LNCaP clone FGC (cell line): ENCODE measurements around the gene UGGT1.

ENCODE experiments used
- DNase-seq: peaks from one replicate; pipeline ENCODE4 v3.0.0-alpha.2; 2011; ENCODE audit warnings: low read depth
- H3K4me3 ChIP-seq: 2 replicates; pipeline ENCODE4 v1.5.1; 2011; ENCODE audit warnings: mild to moderate bottlenecking, low read depth, low read length, control low read depth
- TF ChIP-seq, protein P1 (sequence below): IDR thresholded peaks from 2 replicates; pipeline ENCODE4 v1.5.1; 2012; ENCODE audit warnings: mild to moderate bottlenecking; ENCODE audit not compliant: control insufficient read depth, insufficient read depth; ENCODE audit errors: extremely low read depth

Gene UGGT1

DNA sequence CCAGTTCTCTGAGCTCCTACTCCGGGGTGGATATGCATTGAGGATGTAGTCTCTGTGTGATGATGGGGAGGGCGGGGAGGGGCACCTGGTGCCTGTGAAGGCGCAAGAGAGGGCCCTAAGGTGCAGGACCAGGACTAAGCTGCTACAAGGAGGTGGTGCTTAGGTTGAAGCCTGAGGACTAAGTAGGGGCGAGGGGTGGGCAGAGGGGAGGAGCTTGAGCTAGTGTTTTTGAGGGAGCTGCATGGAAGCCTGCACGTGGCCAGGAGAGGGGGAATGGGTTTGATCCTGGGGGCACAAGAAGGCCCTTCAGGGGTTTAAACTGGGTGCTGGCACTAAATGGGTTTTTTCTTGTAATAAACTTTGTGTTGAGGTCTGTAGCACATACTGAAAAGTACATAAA, 105.0 kb downstream of the UGGT1 start:
- no peak for DNase-seq
- TF ChIP-seq, protein P1, sequence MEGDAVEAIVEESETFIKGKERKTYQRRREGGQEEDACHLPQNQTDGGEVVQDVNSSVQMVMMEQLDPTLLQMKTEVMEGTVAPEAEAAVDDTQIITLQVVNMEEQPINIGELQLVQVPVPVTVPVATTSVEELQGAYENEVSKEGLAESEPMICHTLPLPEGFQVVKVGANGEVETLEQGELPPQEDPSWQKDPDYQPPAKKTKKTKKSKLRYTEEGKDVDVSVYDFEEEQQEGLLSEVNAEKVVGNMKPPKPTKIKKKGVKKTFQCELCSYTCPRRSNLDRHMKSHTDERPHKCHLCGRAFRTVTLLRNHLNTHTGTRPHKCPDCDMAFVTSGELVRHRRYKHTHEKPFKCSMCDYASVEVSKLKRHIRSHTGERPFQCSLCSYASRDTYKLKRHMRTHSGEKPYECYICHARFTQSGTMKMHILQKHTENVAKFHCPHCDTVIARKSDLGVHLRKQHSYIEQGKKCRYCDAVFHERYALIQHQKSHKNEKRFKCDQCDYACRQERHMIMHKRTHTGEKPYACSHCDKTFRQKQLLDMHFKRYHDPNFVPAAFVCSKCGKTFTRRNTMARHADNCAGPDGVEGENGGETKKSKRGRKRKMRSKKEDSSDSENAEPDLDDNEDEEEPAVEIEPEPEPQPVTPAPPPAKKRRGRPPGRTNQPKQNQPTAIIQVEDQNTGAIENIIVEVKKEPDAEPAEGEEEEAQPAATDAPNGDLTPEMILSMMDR, result no peak

DNA sequence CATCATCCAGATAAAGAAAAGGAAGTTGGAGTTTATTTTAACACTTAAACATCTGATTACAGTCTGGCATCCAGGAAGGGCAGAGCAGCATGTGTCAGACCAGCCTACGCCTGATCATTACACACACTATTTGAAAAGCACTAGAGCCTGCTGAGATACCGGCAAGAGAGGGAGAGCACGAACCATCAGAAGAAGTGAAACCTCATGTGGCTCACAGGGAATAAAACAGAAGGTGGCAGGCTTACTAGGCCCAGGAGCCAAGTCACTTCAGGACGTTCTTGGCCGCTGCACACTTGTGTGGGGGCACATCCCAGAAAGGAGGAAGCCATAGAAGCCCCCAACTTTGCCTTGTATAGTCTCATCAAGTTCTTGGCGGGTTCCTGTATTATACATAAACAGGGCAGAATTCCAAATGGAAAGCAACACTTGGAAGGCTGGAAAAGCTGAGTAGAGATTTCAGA, 105.5 kb downstream of the UGGT1 start:
- TF ChIP-seq, protein P1, result no peak
- H3K4me3 ChIP-seq, result no peak overlapping the region
- no peak for DNase-seq

More for the DNA sequence above, 105.0 kb downstream of the UGGT1 start:
- H3K4me3 ChIP-seq, result no peak overlapping the region

DNA sequence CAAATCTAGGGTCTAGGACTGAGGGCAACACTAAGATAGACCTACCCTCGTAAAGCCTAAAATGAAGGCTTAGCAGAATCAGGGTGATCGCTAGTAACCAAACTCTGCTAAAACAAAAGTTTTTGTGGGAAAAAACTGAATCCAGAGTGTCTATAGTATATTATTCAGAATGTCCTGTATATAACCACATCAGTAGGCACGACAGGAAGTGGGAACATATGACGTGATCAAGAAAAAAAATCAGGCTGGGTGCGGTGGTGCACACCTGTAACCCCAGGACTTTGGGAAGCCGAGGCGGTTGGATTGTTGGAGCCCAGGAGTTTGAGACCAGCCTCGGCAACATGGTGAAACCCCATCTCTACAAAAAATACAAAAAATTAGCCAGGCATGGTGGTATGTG, 106.1 kb downstream of the UGGT1 start:
- DNase-seq, result no peak
- H3K4me3 ChIP-seq, result no peak overlapping the region
- TF ChIP-seq, protein P1, result no peak

DNA sequence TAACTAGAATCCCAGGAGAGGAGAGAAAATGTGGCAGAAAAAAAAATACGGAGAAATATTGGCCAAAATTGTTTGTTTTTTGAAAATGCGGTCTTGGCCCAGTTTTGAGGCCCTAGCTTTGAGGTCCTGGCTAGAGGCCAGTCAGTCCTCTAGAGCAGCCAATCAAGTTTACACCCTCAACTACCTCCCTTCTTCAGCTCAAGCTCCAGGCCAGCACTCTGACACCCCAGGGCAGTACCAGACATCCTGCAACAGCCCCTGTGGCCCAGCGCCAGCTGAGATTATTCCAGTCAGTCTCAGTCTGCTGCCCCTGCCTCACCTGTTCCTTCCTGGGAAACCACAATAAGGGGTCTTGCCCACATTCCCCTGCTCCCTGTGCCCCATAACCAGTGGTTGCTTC, 107.7 kb downstream of the UGGT1 start:
- H3K4me3 ChIP-seq, result no peak overlapping the region
- TF ChIP-seq, protein P1, result no peak
- no peak for DNase-seq

DNA sequence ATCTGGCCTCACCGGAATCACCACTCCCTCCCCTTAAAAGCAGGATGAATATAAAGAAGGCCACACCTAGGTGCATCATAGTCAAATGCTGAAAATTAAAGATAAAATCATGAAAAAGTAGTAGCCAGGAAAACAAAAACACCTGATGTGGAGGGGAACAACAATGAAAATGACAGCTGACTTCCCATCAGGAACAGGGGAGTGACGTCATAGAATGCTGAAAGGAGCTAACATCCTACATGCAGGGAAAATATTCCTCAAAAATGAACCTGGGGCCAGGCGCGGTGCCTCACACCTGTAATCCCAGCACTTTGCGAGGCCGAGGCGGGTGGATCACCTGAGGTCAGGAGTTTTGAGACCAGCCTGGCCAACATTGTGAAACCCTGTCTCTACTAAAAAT, 108.1 kb downstream of the UGGT1 start:
- TF ChIP-seq, protein P1, result no peak
- no peak overlapping the region for H3K4me3 ChIP-seq

DNA sequence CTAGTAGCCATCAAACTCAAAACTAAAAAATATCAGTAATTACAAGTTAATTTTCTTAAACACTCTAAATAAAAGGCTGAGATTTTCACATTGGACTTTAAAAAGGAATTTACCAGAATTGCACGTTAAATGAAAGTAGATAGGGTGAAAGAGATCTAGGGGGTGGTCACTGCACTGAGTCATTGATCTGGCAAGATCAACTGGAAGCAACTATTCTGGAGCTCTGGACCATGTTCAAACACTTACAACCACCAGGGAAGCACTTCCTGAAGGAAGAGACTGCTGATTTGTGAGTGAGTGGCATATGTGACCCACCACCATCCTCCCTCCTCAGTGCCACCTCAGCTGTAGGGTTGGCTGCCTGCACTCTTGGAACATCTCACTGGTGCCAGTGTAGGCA, 111.8 kb downstream of the UGGT1 start:
- no peak overlapping the region for H3K4me3 ChIP-seq
- TF ChIP-seq, protein P1, result no peak
- no peak for DNase-seq

More for the DNA sequence above, 108.1 kb downstream of the UGGT1 start:
- no peak for DNase-seq

DNA sequence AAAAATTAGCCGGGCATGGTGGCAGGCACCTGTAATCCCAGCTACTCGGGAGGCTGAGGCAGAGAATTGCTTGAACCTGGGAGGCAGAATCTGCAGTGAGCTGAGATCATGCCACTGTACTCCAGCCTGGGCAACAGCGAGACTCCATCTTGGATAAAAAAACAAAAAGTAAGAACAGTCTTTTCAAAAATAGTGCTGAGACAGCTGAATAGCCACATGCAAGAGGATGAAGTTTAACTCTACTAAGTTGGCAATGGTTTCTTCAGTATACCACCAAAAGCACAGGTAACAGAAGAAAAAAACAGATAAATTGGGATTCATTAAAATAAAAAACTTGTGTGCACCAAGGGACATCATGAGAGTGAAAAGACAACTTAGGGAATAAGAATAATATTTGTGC, 115.2 kb downstream of the UGGT1 start:
- H3K4me3 ChIP-seq, result no peak overlapping the region
- TF ChIP-seq, protein P1, result no peak
- no peak for DNase-seq
